GM12878 (cell line): Measurements from ENCODE around the gene AGR3. TPM values are rescaled to one million over a fixed set of nuclear protein-coding genes. Genes with fewer than 3 reads are reported as not detected.

ENCODE experiments used
- ATAC-seq: fragments of 200-7000 bp; cut with Tn5 transposase; 3 replicates; pipeline ENCODE4 v1.9.1; 2020; ENCODE audit warnings: mild to moderate bottlenecking, moderate library complexity
- BruUV-seq: library from RNA; stranded (reverse); fragments of 400-500 nt; replicated peaks from 2 replicates; lab custom pipeline; 2021; lab: Mats Ljungman, UMichigan
- CTCF ChIA-PET: fragments of 300-600 bp; sonication (Branson Sonifier 250); formaldehyde crosslinking; extraction: SDS; loops from one replicate; lab custom pipeline; 2021; ENCODE audit warnings: inconsistent platforms; lab: Yijun Ruan, JAX
- POLR2A ChIA-PET: fragments of 350-600 bp; formaldehyde crosslinking; extraction: SDS; loops from one replicate; lab custom pipeline; 2021; ENCODE audit warnings: inconsistent platforms; lab: Charles Lee
- RAD21 ChIA-PET: fragments of 300-600 bp; sonication (Branson Sonifier 250); formaldehyde crosslinking; loops from one replicate; lab custom pipeline; 2023; ENCODE audit warnings: antibody characterized with exemption; ENCODE audit not compliant: unreplicated experiment; lab: Charles Lee
- SMC1A ChIA-PET: fragments of 300-600 bp; sonication (Branson Sonifier 250); formaldehyde crosslinking; loops from one replicate; lab custom pipeline; 2023; ENCODE audit not compliant: unreplicated experiment, uncharacterized antibody; lab: Charles Lee
- DNase-seq: peaks from one replicate; pipeline ENCODE4 v3.0.0-alpha.2; 2011; ENCODE audit warnings: low read depth, low spot score
- FAIRE-seq: peaks from 3 replicates; lab custom pipeline; 2011; peaks lifted over from hg19 to GRCh38; lab: Jason Lieb, UNC
- H2AFZ ChIP-seq: 2 replicates; pipeline ENCODE4 v1.6.0; 2011; ENCODE audit warnings: low read depth, low read length, control low read depth; ENCODE audit not compliant: control insufficient read depth
- H3K27ac ChIP-seq: 2 replicates; pipeline ENCODE4 v1.5.1; 2011; ENCODE audit warnings: control low read depth; ENCODE audit not compliant: control insufficient read depth, insufficient read depth
- H3K27me3 ChIP-seq, 2 experiments: replicated peaks in 1 of 2; 2 replicates each; pipeline versions ENCODE4 v1.6.0 to v1.6.1; 2011; ENCODE audit warnings: low read length in 1 of 2; ENCODE audit not compliant: control insufficient read depth in 2 of 2, insufficient read depth in 2 of 2
- H3K36me3 ChIP-seq, 2 experiments: 2 replicates each; pipeline ENCODE4 v1.5.1; 2011; ENCODE audit warnings: low read length in 1 of 2; ENCODE audit not compliant: control insufficient read depth in 2 of 2, insufficient read depth in 2 of 2
- H3K4me1 ChIP-seq: 2 replicates; pipeline ENCODE4 v1.6.1; 2011; ENCODE audit warnings: mild to moderate bottlenecking, low read length, moderate library complexity, mixed read lengths; ENCODE audit not compliant: control insufficient read depth, insufficient read depth
- H3K4me2 ChIP-seq: 2 replicates; pipeline ENCODE4 v1.6.0; 2011; ENCODE audit warnings: control low read depth; ENCODE audit not compliant: control insufficient read depth, insufficient read depth
- H3K4me3 ChIP-seq: fragments of 200-600 bp; sonication (generic); 2 replicates; pipeline ENCODE4 v1.5.1; 2016
- H3K79me2 ChIP-seq: 2 replicates; pipeline ENCODE4 v1.6.0; 2011; ENCODE audit warnings: low read length; ENCODE audit not compliant: control insufficient read depth, insufficient read depth
- H3K9ac ChIP-seq: 2 replicates; pipeline ENCODE4 v1.8.0; 2011; ENCODE audit warnings: low read length, control low read depth, mixed read lengths; ENCODE audit not compliant: control insufficient read depth, insufficient read depth
- H3K9me3 ChIP-seq: replicated peaks from 3 replicates; pipeline ENCODE4 v1.5.1; 2011; ENCODE audit warnings: mild to moderate bottlenecking, low read length; ENCODE audit not compliant: control insufficient read depth, insufficient read depth
- H4K20me1 ChIP-seq: 2 replicates; pipeline ENCODE4 v1.6.0; 2011; ENCODE audit not compliant: control insufficient read depth, insufficient read depth
- HDAC6 ChIP-seq: fragments of 200-600 bp; sonication (generic); IDR thresholded peaks from one replicate; pipeline ENCODE4 v1.8.0; 2017; ENCODE audit warnings: antibody characterized with exemption; ENCODE audit not compliant: unreplicated experiment
- HDGF ChIP-seq: fragments of 450-650 bp; IDR thresholded peaks from 2 replicates; pipeline ENCODE4 v1.6.1; 2016; ENCODE audit warnings: antibody characterized with exemption
- IKZF1 ChIP-seq: fragments of 450-650 bp; conservative IDR thresholded peaks from 2 replicates; pipeline ENCODE4 v1.6.1; 2017; ENCODE audit warnings: antibody characterized with exemption, mild to moderate bottlenecking
- IRF4 ChIP-seq: IDR thresholded peaks from 2 replicates; pipeline ENCODE4 v1.6.1; 2011; ENCODE audit warnings: low read depth, low read length
- MEF2A ChIP-seq: IDR thresholded peaks from 2 replicates; pipeline ENCODE4 v1.6.1; 2011; ENCODE audit warnings: low read depth, mild to moderate bottlenecking, low read length, moderate library complexity; ENCODE audit not compliant: insufficient read depth
- MYC ChIP-seq: IDR thresholded peaks from 2 replicates; pipeline ENCODE4 v1.6.1; 2011; ENCODE audit warnings: mild to moderate bottlenecking, low read length, moderate library complexity, inconsistent platforms; ENCODE audit not compliant: insufficient read depth, insufficient replicate concordance, insufficient read length, severe bottlenecking
- POLR2A ChIP-seq: IDR thresholded peaks from 2 replicates; pipeline ENCODE4 v1.6.1; 2011; ENCODE audit warnings: low read depth, mild to moderate bottlenecking, low read length
- PRDM15 ChIP-seq: fragments of 450-650 bp; formaldehyde crosslinking; IDR thresholded peaks from 2 replicates; pipeline ENCODE4 v1.4.0; 2020; ENCODE audit warnings: mild to moderate bottlenecking, moderate library complexity
- REST ChIP-seq: IDR thresholded peaks from 2 replicates; pipeline ENCODE4 v1.6.1; 2012; ENCODE audit warnings: mild to moderate bottlenecking, low read depth, low read length
- SIX5 ChIP-seq: IDR thresholded peaks from 2 replicates; pipeline ENCODE4 v1.6.1; 2011; ENCODE audit warnings: mild to moderate bottlenecking, low read depth, low read length, moderate library complexity; ENCODE audit not compliant: severe bottlenecking
- TAF1 ChIP-seq: IDR thresholded peaks from 2 replicates; pipeline ENCODE4 v1.6.1; 2011; ENCODE audit warnings: mild to moderate bottlenecking, low read depth, low read length, borderline replicate concordance
- ZNF207 ChIP-seq: fragments of 450-650 bp; IDR thresholded peaks from 2 replicates; pipeline ENCODE4 v1.6.1; 2014; ENCODE audit warnings: antibody characterized with exemption, mild to moderate bottlenecking, borderline replicate concordance
- in situ Hi-C: fragments of 300-500 bp; cut with MboI; formaldehyde crosslinking; loops from 9 replicates; pipeline ENCODE4 v1.14.3; 2018; ENCODE audit warnings: mixed read lengths
- intact Hi-C: fragments of 100-400 bp; cut with micrococcal nuclease; formaldehyde crosslinking; loops from one replicate; pipeline ENCODE4 v1.14.2; 2022; ENCODE audit not compliant: unreplicated experiment
- polyA plus RNA-seq, 11 experiments: library from polyadenylated mRNA; depleted of rRNA in 4 of 11; unstranded in 6 of 11; stranded (reverse) in 5 of 11; fragments of >200 nt; fragmentation: Nextera tagmentation in 4 of 11; fragmentation: Illumina TruSeq in 1 of 11; extraction: Ambion mirVana in 4 of 11; extraction: Trizol in 1 of 11; gene quantifications; 1 replicate in 1 of 11; 2 replicates in 10 of 11; pipeline versions ENCODE4 v1.2.1 to v1.2.3, GENCODE V29; 2011 to 2016; ENCODE audit warnings: inconsistent platforms in 2 of 11, missing spikeins in 2 of 11, low read depth in 1 of 11
- total RNA-seq, 4 experiments: library from RNA; depleted of rRNA in 3 of 4; stranded (reverse); fragments of >200 nt in 3 of 4; fragmentation: Illumina TruSeq in 1 of 4; extraction: Trizol in 1 of 4; gene quantifications; 2 replicates each; pipeline versions ENCODE4 v1.2.1 to v1.2.3, GENCODE V29; 2013 to 2021
- TF ChIP-seq, protein P1 (sequence below), 3 experiments: IDR thresholded peaks in 2 of 3; conservative IDR thresholded peaks in 1 of 3; 2 replicates each; pipeline ENCODE4 v1.5.1; 2011; ENCODE audit warnings: low read depth in 3 of 3, low read length in 3 of 3, mild to moderate bottlenecking in 3 of 3, control low read depth in 2 of 3, moderate library complexity in 2 of 3, inconsistent platforms in 1 of 3, mixed read lengths in 1 of 3; ENCODE audit not compliant: control insufficient read depth in 2 of 3, insufficient read depth in 1 of 3; ENCODE audit errors: extremely low read depth in 1 of 3
- TF ChIP-seq, protein P2 (sequence below): IDR thresholded peaks from 2 replicates; pipeline ENCODE4 v1.6.1; 2012; ENCODE audit warnings: low read depth, low read length, improper control_type of control experiment

Gene AGR3
- total and polyA plus RNA-seq, 10 of the 15 experiments (the other 5 are each of a cell fraction or from before 2014, with no cell fraction given) = not detected

GRCh38 chr7:16826060-16826459 lies 55.7 kb downstream of the AGR3 start:
- no peak for DNase-seq
- BruUV-seq = no TSS peak
- TF ChIP-seq POLR2A (no peak), ZNF207 (no peak), TAF1 (no peak), SIX5 (no peak), HDGF (no peak), HDAC6 (no peak), MEF2A (no peak), MYC (no peak), IRF4 (no peak), REST (no peak), PRDM15 (CRISPR knock-in tag) (no peak), IKZF1 (no peak)
- TF ChIP-seq, protein P1, sequence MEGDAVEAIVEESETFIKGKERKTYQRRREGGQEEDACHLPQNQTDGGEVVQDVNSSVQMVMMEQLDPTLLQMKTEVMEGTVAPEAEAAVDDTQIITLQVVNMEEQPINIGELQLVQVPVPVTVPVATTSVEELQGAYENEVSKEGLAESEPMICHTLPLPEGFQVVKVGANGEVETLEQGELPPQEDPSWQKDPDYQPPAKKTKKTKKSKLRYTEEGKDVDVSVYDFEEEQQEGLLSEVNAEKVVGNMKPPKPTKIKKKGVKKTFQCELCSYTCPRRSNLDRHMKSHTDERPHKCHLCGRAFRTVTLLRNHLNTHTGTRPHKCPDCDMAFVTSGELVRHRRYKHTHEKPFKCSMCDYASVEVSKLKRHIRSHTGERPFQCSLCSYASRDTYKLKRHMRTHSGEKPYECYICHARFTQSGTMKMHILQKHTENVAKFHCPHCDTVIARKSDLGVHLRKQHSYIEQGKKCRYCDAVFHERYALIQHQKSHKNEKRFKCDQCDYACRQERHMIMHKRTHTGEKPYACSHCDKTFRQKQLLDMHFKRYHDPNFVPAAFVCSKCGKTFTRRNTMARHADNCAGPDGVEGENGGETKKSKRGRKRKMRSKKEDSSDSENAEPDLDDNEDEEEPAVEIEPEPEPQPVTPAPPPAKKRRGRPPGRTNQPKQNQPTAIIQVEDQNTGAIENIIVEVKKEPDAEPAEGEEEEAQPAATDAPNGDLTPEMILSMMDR (IDR thresholded peaks at IDR 0.05 in 2 of 3, conservative IDR thresholded peaks at IDR 0.05 in 1 of 3; ENCODE audit: control insufficient read depth in 2 of 3, extremely low read depth in 1 of 3, insufficient read depth in 1 of 3, low read depth in 3 of 3, low read length in 3 of 3) = no peak
- TF ChIP-seq, protein P2, sequence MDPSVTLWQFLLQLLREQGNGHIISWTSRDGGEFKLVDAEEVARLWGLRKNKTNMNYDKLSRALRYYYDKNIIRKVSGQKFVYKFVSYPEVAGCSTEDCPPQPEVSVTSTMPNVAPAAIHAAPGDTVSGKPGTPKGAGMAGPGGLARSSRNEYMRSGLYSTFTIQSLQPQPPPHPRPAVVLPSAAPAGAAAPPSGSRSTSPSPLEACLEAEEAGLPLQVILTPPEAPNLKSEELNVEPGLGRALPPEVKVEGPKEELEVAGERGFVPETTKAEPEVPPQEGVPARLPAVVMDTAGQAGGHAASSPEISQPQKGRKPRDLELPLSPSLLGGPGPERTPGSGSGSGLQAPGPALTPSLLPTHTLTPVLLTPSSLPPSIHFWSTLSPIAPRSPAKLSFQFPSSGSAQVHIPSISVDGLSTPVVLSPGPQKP = no peak

More at GRCh38 chr7:16826060-16826459, 55.7 kb downstream of the AGR3 start:
- Histone ChIP-seq H3K9ac (no peak overlapping the region), H3K4me3 (no peak overlapping the region), H4K20me1 (no peaks in the 10 kb centered on the region), H3K36me3 (no peaks in the 10 kb centered on the region), H3K27ac (no peak overlapping the region), H3K9me3 (no peaks in the 10 kb centered on the region), H2AFZ (no peak overlapping the region), H3K4me2 (no peak overlapping the region), H3K79me2 (no peaks in the 10 kb centered on the region), H3K4me1 (no peaks in the 10 kb centered on the region), H3K27me3 (no peaks in the 10 kb centered on the region)
- ChIA-PET CTCF (no interaction called here), POLR2A (no interaction called here), SMC1A (no interaction called here), RAD21 (no interaction called here)
- intact Hi-C loops (no loop called here), in situ Hi-C loops (no loop called here)
- FAIRE-seq = no peak
- ATAC-seq = no peak
